Activated T-cell treated with anti-CD3 and anti-CD28 coated beads for 48 hours (primary cell): Measurements from ENCODE around the gene CD82.
"Not testable (repeated sequence)": the region's sequence is repeated elsewhere in the genome, so short reads cannot be mapped to it uniquely, and the experiment has no call there.

Source experiments
- DNase-seq: peaks from one replicate; pipeline ENCODE4 v3.0.0-alpha.2; 2020; ENCODE audit warnings: low read depth

CD82 gene

GRCh38 chr11:44559940-44560300 is 5.5 kb upstream of the CD82 start:
- DNase-seq = not testable (repeated sequence)

DNA sequence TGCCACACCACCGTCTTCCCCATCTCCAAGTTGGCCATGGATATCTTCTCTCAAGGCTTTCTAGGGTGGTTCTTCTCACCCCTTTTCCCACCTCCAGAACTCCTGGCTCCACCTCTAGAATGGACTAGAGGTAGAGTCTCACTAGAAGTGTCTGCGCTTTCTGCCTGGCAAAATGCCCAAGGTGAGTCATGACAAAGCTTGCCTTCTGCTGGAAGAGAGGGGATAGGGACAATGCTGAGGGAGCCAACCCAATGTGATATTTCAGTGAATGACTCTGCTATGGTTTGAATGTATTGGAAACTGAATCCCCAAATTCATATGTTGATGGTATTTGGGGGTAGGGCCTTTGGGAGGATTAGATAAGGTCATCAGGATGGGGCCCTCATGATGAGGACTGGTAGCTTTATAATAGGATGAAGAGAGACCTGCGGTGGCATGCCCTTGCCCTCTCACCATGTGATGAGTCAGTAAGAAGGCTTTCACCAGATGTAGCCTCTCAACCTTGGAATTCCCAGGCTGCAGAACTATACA is 4.1 kb upstream of the CD82 start:
- no peak for DNase-seq

- no peak for DNase-seq
Observed at GRCh38 chr11:44561964-44562734, 3.3 kb upstream of the CD82 start.

DNA sequence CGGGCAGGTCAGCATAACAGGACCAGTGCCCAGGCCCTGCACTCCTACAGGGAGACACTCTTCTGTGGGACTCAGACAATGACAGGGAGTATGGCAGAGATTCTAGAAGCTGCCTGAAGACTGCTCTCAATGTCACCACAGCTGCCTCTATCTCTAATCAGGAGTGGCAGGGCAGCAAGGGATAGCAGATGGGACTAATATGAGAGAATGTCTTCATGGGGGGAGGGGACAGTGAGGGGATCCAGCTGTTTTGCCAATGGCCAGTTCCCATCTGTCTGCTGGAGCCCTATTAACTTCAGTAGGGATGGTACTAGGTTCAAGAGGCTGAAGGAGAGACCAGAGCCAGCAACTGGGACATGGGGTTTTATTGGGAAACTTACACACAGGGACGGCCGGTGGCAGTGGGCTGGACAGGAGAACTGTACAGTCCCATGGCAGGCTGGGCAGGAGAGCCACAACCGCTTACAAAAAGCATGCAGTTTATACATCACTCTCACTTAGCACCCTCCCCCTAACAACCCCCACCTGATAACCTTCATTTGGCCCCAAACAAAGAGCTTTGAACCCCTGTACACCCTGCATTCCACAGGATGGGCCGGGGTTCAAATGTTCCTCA is 2.5 kb upstream of the CD82 start:
- no peak for DNase-seq

DNA sequence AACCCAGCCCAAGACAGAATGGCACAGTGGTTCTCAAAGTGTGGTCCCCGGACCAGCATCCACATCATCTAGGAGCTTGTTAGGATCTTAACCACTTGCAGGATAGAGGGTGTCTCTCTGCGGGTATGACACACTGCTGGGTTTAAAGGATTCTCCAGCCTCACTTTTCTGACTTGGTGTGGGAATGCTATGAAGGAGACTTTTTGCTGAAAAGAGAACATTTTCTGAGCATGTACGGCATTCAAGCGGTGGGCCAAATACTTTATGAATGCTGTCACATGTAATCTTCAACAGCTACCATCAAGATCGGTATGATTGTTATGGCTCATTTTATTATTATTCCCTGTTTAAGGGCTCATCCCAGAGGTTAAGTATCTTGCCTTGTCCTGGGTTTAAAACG is 1.8 kb upstream of the CD82 start:
- no peak for DNase-seq

- DNase-seq = no peak
Observed at GRCh38 chr11:44564166-44564565, 1.3 kb upstream of the CD82 start.

- DNase-seq = no peak
Observed at GRCh38 chr11:44564670-44565210, 723 bp upstream of the CD82 start.

DNA sequence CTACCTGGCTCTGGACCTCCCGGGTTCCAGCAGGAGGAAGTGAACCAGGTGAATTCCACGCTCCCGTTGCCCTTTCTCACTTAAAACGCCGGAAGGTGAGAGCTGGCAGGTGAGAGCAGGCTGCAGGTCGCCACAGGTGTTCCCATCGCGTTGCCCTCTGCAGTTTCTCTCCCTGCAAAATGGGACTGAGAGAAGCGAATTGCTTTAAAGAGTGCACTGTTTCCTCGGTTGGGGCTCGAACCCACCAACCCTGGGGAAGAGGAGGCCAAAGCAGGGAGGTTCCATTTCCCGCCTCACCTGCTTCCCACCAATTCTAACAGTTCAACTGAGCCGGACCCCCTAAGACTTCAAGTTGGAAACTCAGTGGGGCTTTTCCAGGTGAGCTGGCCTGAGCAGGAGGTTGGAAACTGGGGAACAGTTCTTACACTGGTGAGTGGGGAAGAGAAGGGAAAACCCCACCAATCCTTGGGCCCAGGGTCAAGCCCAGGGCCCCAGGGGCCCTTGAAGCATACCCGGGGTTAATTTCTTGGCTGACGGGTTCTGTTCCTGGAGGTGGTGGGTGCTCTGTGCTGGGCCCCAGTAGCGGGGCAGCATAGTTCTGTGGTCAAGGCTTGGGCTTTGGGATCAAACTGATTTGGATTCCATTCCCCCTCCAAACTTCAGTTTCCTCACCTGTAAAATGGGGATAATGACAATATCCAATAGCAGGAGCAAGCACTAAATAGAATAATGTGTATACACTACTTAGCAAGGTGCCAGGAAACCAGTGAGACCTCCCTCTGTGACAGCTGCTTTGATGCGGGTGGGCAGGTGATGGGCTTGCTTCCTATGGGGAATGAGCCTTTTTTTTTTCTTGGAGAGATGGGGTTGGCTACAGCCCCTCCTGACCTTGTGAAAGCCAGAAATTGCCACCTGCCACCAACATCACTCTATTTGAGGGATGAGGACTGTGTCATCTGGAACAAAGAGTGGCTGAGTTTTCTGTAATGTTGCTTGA is 788 bp downstream of the CD82 start:
- DNase-seq = no peak

- peak; percentile 30 for DNase-seq
Observed at GRCh38 chr11:44566952-44567875, 1.8 kb downstream of the CD82 start.

- no peak for DNase-seq
Observed at GRCh38 chr11:44567876-44568256, 2.4 kb downstream of the CD82 start.

DNA sequence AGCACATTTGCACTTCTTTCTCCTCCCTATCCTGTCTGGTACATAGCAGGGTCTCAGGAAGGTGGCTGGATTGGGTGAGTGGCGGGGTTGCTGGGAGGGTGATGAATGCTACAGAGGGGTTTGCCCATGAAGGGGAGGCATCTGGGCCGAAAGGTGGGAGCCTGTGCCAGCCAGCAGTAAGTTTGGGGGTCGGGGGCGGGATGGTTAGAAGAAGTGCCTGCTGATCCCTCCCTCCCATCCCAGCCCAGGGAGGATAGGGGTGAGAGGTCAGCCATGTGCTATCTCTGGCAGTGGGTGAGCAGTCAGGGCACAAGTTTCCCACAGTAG is 2.8 kb downstream of the CD82 start:
- DNase-seq = no peak

DNA sequence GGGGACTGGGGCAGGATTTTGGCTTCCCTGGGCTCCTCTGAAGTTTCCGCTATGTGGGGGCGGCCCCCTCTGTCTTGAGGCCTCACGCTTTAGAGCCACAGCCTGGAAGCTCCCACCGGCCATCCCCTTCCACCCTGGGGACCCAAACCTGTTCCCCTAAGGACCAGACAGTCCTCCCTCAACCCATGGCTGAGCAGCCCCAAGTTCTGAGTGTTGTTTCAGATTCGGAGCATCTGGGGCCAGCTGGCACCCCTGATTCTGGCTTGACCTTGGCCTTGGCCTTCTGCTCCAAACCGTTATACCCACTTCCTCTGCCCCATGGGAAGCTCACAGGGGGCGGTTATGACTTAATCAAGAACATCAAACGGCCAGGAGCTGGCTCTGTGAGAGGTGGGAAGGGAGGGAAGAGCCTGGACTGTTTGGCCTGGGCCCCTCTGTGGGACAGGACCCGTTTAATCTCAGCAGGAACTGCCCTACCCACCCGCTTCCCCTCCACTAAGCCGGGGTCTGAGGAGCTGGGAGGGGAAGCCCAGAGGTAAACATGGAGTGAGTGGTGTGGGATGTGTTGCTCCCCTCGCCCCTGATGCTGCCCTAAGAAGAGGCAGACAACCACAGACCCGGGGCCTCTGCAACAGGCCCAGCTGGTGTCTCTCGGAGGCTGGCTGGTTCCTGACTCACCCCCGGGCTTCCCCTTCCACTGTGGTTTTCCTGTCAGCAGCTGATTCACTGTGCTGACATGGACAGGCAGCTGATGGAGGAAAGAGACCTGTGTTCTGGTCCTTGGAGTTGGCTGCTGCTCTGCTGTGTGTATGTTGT is 3.4 kb downstream of the CD82 start:
- peak; percentile 85 for DNase-seq

DNA sequence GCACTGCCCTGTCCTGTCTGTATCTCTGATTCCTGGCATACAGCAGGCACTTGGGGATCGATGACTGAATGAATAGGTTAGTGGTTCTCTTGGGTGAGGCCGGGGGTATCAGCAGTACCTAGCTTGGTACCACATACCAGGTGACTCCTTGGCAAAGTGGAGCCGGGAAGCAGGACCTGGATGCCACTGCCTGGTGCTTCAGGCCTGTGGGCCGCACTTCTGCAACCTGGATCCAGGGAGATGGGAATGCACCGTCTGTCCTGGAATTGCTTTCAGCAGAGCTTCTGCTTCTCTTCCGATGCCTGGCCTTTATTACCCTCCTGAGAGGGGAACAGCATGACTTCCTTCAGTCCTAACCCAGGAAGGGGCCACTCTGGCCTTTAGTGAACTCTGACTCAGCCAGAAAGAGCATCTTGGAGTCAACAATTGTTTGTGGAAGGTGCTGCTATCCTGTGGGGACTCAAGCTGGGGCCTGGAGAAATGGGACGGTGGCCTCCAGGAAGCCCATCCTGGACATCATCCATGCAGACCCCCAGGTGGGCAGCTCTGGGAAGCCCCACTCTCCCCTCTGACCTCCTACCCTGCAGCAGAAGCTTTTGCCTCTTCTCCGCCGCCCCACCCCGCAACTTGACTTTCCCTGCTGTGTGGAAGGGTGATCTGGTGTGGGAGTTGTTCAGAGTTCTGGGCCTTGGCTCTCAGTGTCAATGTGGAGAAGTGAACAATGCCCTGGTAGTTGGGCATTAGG is 5.1 kb downstream of the CD82 start:
- no peak for DNase-seq

DNA sequence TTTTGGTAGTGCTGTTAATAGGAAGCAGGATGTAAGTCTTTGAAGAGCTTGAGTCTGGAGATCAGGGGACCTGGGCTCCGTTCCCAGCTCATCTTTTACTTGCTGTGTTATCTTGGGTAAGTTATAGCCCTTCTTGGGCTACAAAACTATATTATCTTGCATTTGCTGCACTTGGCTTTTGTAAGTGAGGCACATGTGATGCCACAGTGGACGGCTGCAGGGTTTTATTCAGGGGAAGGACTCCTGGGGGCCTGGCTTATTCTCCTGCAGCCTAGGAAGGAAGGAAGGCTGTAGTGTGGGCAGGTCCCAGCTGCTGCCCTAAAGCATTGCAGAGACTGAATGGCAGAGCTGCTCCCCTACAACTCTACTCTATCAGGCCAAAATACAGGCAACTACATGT is 6.4 kb downstream of the CD82 start:
- DNase-seq = no peak

GRCh38 chr11:44572436-44572835 is 7.0 kb downstream of the CD82 start:
- no peak for DNase-seq

- no peak for DNase-seq
Observed at GRCh38 chr11:44572884-44573283, 7.4 kb downstream of the CD82 start.

GRCh38 chr11:44573333-44573732 is 7.9 kb downstream of the CD82 start:
- no peak for DNase-seq

- no peak for DNase-seq
Observed at GRCh38 chr11:44574610-44575287, 9.3 kb downstream of the CD82 start.

DNA sequence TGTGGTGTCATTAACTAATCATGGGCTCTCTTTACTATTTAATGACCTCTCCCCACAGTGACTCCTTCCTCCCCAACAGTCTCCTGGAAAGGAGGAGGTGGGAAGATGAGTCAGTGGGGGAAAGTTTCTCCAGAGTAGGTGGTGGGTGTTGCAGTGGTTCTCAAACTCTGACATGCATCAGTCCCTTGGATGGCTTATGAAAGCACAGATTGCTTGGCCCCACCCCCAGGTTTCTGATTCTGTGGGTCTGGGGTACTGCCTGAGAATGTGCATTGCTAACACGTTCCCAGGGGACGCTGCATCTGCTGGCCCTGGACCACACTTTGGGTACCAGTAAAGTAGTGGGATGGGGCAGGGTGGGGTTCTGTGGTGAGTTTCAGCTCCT is 9.8 kb downstream of the CD82 start:
- DNase-seq = no peak
